Measurements from ENCODE around the gene FBXO2. TPM values are rescaled to one million over a fixed set of nuclear protein-coding genes. Genes with fewer than 3 reads are reported as not detected.

The FBXO2 gene
- total RNA-seq, 1 donor from 2014 or later: 0.61 TPM

DNA sequence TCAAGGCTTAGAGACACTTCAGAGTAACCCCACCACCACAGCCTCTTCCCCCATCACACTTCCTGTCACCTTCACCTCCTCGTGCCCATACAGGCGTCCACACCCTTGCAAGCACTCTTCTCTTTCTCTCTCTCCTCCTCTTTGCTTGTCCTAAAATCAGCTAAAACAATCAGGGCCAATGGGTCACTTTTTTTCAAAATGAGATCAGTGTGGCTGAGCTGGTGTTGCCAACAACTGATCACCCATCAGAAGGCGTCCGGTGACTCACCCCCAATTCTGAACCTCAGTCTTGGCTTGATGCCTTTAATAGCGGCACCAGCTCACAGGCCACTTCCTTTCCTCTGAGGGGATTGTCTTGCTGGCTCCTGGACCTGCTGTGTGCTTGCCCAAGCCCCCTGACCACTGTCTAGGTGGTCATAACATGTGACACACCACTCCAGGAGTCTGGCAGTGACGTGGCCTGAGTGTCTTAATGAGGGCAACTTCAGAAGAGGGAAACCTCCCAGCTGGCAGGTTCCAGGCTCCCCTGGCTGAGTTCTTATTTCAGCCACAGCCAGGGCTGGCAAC lies 38.9 kb upstream of the FBXO2 start:
- peaks cover 22% of the 10 kb centered on the region for H3K4me1 Mint-ChIP-seq

DNA sequence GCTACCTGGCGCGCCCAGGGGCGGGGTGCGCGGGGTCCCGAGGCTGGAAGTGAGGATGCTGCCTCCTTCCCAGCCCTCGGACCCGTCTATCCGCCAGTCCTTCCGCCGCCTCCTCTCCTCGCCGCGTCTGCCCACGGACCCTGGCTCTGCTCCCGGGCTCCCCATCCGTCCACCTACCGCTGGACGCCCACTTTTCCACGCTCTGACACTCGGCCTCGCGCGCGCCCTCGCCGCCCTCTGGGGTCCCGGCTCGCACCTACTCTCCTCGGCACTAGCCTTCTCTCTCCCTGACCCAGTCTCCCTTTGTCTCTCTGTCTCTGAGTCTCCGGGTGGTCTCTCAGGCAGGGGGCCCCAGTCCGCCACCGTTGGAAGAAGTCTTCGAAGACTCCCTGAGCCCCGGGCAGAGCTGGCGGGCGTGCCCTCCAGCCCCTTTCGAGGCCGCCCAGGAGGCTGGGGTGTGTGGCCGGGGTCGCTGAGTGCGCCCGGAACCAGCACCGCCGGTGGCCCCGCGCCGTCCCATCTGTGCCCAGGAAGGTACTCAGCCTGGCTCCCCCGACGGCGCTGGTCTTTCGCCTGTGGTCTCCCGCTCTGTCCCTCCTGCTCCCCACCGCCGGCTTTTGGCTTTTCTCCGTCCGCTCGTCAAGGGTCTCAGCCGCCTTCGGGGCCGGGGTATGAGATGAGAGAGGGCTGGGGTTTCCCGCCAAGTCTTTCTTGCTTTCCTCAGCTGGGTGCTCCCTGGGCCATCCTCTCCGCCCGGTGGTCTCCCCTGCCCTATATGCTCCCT lies 37.9 kb upstream of the FBXO2 start:
- no peak for TF ChIP-seq CTCF (conservative IDR thresholded peaks at IDR 0.05)
- no peak overlapping the region for H3K27ac Mint-ChIP-seq (ENCODE audit: unreplicated experiment)
- DNase-seq (ENCODE audit: low read depth, low spot score): no peak
- no peaks in the 10 kb centered on the region for H3K36me3 Mint-ChIP-seq (ENCODE audit: low read depth)
- peak overlapping the region; percentile 83 for H3K4me3 Mint-ChIP-seq
- H3K27me3 Mint-ChIP-seq (ENCODE audit: low read depth): peaks cover 46% of the 10 kb centered on the region
- H3K9me3 Mint-ChIP-seq: no peaks in the 10 kb centered on the region
- H3K4me1 Mint-ChIP-seq: peaks cover 22% of the 10 kb centered on the region

More for the DNA sequence above, 38.9 kb upstream of the FBXO2 start:
- Mint-ChIP-seq H3K27me3 (ENCODE audit: low read depth) (peaks cover 47% of the 10 kb centered on the region), H3K36me3 (ENCODE audit: low read depth) (no peaks in the 10 kb centered on the region), H3K4me3 (peak overlapping the region; percentile 78), H3K27ac (ENCODE audit: unreplicated experiment) (no peak overlapping the region), H3K9me3 (no peaks in the 10 kb centered on the region)
- DNase-seq (ENCODE audit: low read depth, low spot score): no peak
- no peak for TF ChIP-seq CTCF (conservative IDR thresholded peaks at IDR 0.05)

DNA sequence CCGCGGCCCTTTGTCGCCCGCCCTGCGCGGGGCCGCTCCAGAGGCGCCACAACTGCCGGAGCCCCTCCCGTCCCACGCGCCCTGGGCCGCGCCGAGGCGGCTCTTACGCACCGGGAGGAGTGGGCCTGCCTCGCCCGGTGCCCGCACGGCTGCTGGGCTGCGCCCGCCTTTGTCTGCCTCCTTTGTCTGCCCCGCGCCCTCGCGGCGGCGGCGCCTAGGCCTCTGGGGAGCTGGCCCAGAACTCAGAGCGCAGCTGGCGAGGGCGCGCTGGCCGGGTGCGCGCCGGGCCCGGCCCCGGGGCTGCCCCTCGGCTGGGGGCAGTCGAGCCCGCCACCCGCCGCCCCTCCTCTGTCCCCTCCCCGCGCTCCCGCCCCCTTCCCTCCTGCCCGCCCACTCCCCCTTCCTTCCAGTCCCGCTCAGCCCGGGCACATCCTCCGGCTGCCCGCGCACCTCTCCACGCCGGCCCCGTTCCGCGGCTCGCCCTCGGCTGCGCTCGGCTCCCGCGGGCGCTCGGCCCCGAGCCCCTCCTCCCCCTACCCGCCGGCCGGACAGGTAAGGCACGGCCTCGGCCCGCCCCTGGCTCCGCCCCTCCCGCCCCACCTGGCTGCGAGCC lies 37.2 kb upstream of the FBXO2 start, which contains the start of gene DRAXIN:
Gene DRAXIN, plus strand, starts transcription at position 409 of the 613 bp plus-strand sequence. CDS start 14,549 bp downstream, outside the sequence.
- H3K4me1 Mint-ChIP-seq: peaks cover 22% of the 10 kb centered on the region

DNA sequence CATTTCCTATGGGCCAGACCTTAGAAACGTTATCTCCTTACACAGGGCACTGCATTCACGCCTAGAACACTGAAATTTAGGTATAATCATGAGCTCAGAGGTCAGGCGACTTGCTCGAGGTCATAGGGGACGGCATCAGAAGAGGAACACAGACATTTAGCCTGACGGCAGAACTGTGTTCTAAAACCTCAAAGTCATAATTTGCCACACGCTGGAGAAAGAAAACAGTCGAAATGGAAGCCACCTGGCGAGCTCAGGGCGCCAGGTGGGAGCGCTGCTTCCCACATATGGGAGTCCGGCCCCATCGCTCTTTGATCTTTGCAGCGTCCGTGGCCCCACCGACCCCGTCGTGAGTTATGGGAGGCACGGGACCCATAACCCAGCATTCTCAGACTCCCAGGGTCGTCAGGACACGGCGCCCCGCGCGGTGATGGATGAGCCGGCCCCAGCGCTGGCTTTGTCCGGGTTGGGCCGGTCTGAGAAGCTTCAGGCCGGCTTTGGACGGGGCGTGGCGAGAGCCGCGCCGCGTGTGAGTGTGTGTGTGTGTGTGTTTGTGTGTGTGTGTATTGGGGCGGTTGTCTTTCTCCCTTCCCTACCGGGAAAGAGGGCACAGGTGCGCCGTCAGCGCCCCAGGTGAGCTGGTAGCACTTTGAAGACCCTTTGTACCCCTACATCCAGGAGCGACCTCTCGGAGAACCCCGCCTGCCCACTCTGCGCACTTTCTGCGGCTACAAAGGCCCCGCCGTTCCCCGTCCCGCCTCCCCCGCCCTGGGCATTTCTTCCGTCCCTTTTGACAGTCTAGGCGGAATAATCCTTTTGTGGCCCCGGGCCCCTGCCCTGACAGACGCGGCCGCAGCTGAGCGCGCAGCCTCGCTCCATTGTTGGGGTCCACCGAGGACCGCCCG lies 36.4 kb upstream of the FBXO2 start:
- H3K27me3 Mint-ChIP-seq (ENCODE audit: low read depth): peaks cover 43% of the 10 kb centered on the region

More for the DNA sequence above, 37.2 kb upstream of the FBXO2 start, which contains the start of gene DRAXIN:
- no peaks in the 10 kb centered on the region for H3K36me3 Mint-ChIP-seq (ENCODE audit: low read depth)
- peak within 1 kb of the TSS; percentile 91 for H3K27ac Mint-ChIP-seq (ENCODE audit: unreplicated experiment)
- peak within 1 kb of the TSS; percentile 93 for H3K4me3 Mint-ChIP-seq
- H3K9me3 Mint-ChIP-seq: no peaks in the 10 kb centered on the region
- no peak for TF ChIP-seq CTCF (conservative IDR thresholded peaks at IDR 0.05)
- DNase-seq (ENCODE audit: low read depth, low spot score): peak; percentile 58
- H3K27me3 Mint-ChIP-seq (ENCODE audit: low read depth): peaks cover 44% of the 10 kb centered on the region

More for the DNA sequence above, 36.4 kb upstream of the FBXO2 start:
- Mint-ChIP-seq H3K4me3 (peak overlapping the region; percentile 93), H3K4me1 (peaks cover 22% of the 10 kb centered on the region), H3K36me3 (ENCODE audit: low read depth) (no peaks in the 10 kb centered on the region), H3K27ac (ENCODE audit: unreplicated experiment) (peak overlapping the region; percentile 91), H3K9me3 (no peaks in the 10 kb centered on the region)
- TF ChIP-seq CTCF (conservative IDR thresholded peaks at IDR 0.05): peak; percentile 32
- DNase-seq (ENCODE audit: low read depth, low spot score): peak; percentile 41

Measured in neural crest cell (in vitro differentiated cells).